Mesothelial cell of epicardium (in vitro differentiated cells): ENCODE results near the gene CDC25A. TPM values are rescaled to one million over a fixed set of nuclear protein-coding genes. Genes with fewer than 3 reads are reported as not detected.

Source experiments
- DNase-seq, 2 experiments: peaks; one replicate each; pipeline ENCODE4 v3.0.0; 2021; ENCODE audit warnings: low spot score in 2 of 2; ENCODE audit not compliant: unreplicated experiment in 2 of 2
- H3K27ac Mint-ChIP-seq: 2 replicates; pipeline ENCODE4 v1.8.0; 2021; ENCODE audit warnings: mixed read lengths
- H3K27me3 Mint-ChIP-seq: 2 replicates; pipeline ENCODE4 v1.8.0; 2021; ENCODE audit warnings: low read depth, mixed read lengths
- H3K36me3 Mint-ChIP-seq: 2 replicates; pipeline ENCODE4 v1.8.0; 2021; ENCODE audit warnings: mixed read lengths
- H3K4me1 Mint-ChIP-seq: 2 replicates; pipeline ENCODE4 v1.8.0; 2021; ENCODE audit warnings: mixed read lengths
- H3K4me3 Mint-ChIP-seq: 2 replicates; pipeline ENCODE4 v1.8.0; 2021; ENCODE audit warnings: mild to moderate bottlenecking, moderate library complexity, mixed read lengths
- H3K9me3 Mint-ChIP-seq: 2 replicates; pipeline ENCODE4 v1.8.0; 2021; ENCODE audit warnings: mixed read lengths
- CTCF ChIP-seq: fragments of 200-600 bp; sonication (generic); IDR thresholded peaks from one replicate; pipeline ENCODE4 v1.5.0; 2021; ENCODE audit warnings: antibody characterized with exemption; ENCODE audit not compliant: unreplicated experiment
- total RNA-seq: library from RNA; stranded (reverse); gene quantifications from 3 replicates; pipeline ENCODE4 v1.2.1, GENCODE V29; 2021

CDC25A gene
- total RNA-seq, 1 donor from 2014 or later, result 12.1 TPM

DNA sequence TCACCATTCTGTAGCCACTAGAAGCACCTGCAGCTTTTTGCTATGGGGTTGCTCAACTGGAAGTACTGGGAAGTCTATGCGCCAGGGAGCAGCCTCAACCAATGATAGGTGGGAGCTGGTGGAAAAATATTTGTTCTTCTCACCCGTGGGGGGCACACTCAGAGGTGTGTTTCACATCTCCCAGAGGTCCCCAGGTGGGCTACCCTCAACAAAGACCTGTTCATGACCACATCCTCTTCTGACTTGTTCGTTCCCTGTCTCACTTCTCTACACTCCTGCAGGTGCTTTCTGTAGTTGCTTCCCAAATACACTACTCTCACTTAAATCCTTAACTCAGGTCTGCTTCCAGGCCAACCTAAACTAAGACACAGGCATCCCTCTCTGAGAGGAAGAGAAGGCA, 38.7 kb upstream of the CDC25A start:
- no peak for TF ChIP-seq CTCF
- no peaks in the 10 kb centered on the region for H3K36me3 Mint-ChIP-seq
- no peak overlapping the region for H3K27ac Mint-ChIP-seq
- peaks cover 10% of the 10 kb centered on the region for H3K4me1 Mint-ChIP-seq
- H3K4me3 Mint-ChIP-seq, result no peak overlapping the region
- H3K27me3 Mint-ChIP-seq, result peaks cover 15% of the 10 kb centered on the region
- no peaks in the 10 kb centered on the region for H3K9me3 Mint-ChIP-seq
- no peak for DNase-seq

- H3K9me3 Mint-ChIP-seq, result no peaks in the 10 kb centered on the region
- TF ChIP-seq CTCF, result no peak
- no peaks in the 10 kb centered on the region for H3K36me3 Mint-ChIP-seq
- no peak for DNase-seq
- H3K4me3 Mint-ChIP-seq, result no peak overlapping the region
- no peak overlapping the region for H3K27ac Mint-ChIP-seq
- peaks cover 18% of the 10 kb centered on the region for H3K27me3 Mint-ChIP-seq
- peaks cover 6% of the 10 kb centered on the region for H3K4me1 Mint-ChIP-seq
Observed at GRCh38 chr3:48225587-48225986, 37.4 kb upstream of the CDC25A start.

DNA sequence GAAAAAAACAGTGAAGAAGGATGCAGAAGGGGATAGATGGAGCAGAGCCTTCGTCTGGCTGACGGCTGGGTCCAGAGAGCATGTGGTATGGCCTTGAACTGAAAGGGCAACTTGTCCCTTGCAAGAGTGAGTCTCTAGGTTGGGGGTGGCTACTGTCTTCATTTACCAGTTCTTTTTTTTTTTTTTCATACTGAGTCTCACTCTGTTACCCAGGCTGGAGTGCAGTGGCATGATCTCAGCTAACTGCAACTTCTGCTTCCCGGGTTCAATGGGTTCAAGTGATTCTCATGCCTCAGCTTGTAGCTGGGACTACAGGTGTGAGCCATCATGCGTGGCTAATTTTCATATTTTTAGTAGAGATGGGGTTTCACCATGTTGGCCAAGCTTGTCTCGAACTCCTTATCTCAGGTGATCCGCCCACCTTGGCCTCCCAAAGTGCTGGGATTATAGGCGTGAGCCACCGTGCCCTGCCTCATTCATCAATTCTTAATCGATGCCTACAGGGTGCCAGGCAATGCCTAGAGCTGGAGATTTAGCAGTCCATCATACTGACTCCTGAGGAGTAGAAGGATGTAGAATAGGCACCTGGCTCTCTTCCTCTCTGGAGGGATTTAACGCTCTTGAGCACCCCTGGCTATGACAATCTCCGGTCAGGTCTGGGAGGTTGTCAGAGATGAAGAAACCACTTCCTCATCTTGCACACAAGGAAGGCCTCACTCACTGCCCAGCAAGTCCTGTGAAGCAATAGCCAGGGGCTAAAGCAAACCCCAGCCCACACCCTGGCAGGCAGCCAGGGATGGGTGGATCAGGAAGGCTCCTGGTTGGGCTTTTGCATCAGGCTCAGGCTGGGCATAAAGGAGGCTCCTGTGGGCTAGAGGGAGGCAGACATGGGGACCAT, 34.6 kb upstream of the CDC25A start, which contains the start of gene CAMP:
CAMP (plus strand) TSS at position 880 of the 898 bp plus-strand sequence; CDS start at position 897, 17 bp downstream.
- H3K36me3 Mint-ChIP-seq, result no peaks in the 10 kb centered on the region
- peak; percentile 52 to 74 for DNase-seq

DNA sequence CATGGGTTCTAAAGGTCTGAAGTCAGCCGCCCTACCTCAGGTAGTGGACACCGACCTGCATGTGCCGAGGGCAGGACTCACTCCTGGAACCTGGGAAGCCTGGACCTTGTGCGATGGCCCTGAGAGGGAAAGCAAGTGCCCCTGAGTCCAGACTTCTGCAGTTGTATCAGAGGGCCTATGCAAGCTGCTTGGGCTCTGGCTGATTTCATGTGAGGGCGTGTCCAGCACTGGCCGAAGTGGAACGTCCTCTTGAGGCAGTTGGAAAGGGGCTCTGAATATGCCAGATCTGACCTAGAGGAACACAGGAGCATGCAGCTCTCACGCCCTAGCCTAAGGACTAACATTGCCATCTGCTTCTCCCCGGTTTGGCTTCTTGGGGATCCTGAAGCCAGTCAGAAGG, 32.5 kb upstream of the CDC25A start:
- Mint-ChIP-seq H3K27ac (no peak overlapping the region), H3K36me3 (no peaks in the 10 kb centered on the region), H3K4me1 (peaks cover 8% of the 10 kb centered on the region), H3K27me3 (peaks cover 13% of the 10 kb centered on the region), H3K9me3 (no peaks in the 10 kb centered on the region), H3K4me3 (no peak overlapping the region)
- no peak for TF ChIP-seq CTCF
- no peak for DNase-seq

More for the DNA sequence above, 34.6 kb upstream of the CDC25A start, which contains the start of gene CAMP:
- H3K27me3 Mint-ChIP-seq, result peaks cover 20% of the 10 kb centered on the region
- TF ChIP-seq CTCF, result no peak
- peaks cover 6% of the 10 kb centered on the region for H3K4me1 Mint-ChIP-seq
- H3K9me3 Mint-ChIP-seq, result no peaks in the 10 kb centered on the region
- H3K4me3 Mint-ChIP-seq, result no peak within 1 kb of the TSS
- H3K27ac Mint-ChIP-seq, result no peak within 1 kb of the TSS

GRCh38 chr3:48219543-48219942, 31.3 kb upstream of the CDC25A start:
- Mint-ChIP-seq H3K36me3 (no peaks in the 10 kb centered on the region), H3K27ac (no peak overlapping the region), H3K4me1 (peaks cover 9% of the 10 kb centered on the region), H3K4me3 (no peak overlapping the region), H3K27me3 (peaks cover 10% of the 10 kb centered on the region), H3K9me3 (no peaks in the 10 kb centered on the region)
- no peak for TF ChIP-seq CTCF
- no peak for DNase-seq
